ENCODE measurements around the gene PAK5.

DNA sequence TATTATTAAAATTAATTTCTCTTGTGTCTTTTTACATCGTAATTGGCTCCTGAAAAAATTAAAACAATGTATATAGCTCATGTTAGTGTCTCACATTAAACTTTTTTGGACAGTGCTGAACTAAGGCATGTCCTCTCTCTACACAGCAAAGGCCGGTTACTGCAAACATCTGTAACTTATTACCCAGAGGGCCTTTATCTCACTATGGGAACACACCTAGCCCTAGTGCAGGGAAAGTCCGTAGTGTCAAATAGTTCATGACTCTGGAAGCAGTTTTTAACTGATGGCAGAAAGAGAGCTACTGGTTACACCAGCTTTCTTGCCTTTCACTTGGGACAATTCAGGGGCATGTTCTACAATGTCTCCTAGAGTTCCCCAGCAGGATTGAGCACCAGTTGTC is 82.2 kb downstream of the PAK5 start:
- TF ChIP-seq CTCF (IDR thresholded peaks at IDR 0.05 in 8 of 11, conservative IDR thresholded peaks at IDR 0.05 in 3 of 11) (no peak), POLR2AphosphoS5 (IDR thresholded peaks at IDR 0.05) (no peak)

All from spleen (tissue), 7 donors.